Subcutaneous adipose tissue (tissue), 4 donors: Measurements from ENCODE around the gene TJP1. TPM values are rescaled to one million over a fixed set of nuclear protein-coding genes. Genes with fewer than 3 reads are reported as not detected.

Experiments
- total RNA-seq, 4 donors: library from RNA; depleted of rRNA; stranded (reverse); fragments of >200 nt; gene quantifications; one replicate each; pipeline ENCODE4 v1.1.0, GENCODE V29; 2016
- TF ChIP-seq, protein P1 (sequence below): fragments of 450-650 bp; IDR thresholded peaks from one replicate; pipeline ENCODE4 v1.5.1; 2016; ENCODE audit warnings: low read depth, mild to moderate bottlenecking, control low read depth, antibody characterized with exemption, moderate library complexity

TJP1 gene
- total RNA-seq, 4 donors from 2014 or later: 59.2 to 138 (median 121) TPM

- TF ChIP-seq, protein P1, sequence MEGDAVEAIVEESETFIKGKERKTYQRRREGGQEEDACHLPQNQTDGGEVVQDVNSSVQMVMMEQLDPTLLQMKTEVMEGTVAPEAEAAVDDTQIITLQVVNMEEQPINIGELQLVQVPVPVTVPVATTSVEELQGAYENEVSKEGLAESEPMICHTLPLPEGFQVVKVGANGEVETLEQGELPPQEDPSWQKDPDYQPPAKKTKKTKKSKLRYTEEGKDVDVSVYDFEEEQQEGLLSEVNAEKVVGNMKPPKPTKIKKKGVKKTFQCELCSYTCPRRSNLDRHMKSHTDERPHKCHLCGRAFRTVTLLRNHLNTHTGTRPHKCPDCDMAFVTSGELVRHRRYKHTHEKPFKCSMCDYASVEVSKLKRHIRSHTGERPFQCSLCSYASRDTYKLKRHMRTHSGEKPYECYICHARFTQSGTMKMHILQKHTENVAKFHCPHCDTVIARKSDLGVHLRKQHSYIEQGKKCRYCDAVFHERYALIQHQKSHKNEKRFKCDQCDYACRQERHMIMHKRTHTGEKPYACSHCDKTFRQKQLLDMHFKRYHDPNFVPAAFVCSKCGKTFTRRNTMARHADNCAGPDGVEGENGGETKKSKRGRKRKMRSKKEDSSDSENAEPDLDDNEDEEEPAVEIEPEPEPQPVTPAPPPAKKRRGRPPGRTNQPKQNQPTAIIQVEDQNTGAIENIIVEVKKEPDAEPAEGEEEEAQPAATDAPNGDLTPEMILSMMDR: no peak
Observed at GRCh38 chr15:29672446-29672845, 149.8 kb downstream of the TJP1 start.

DNA sequence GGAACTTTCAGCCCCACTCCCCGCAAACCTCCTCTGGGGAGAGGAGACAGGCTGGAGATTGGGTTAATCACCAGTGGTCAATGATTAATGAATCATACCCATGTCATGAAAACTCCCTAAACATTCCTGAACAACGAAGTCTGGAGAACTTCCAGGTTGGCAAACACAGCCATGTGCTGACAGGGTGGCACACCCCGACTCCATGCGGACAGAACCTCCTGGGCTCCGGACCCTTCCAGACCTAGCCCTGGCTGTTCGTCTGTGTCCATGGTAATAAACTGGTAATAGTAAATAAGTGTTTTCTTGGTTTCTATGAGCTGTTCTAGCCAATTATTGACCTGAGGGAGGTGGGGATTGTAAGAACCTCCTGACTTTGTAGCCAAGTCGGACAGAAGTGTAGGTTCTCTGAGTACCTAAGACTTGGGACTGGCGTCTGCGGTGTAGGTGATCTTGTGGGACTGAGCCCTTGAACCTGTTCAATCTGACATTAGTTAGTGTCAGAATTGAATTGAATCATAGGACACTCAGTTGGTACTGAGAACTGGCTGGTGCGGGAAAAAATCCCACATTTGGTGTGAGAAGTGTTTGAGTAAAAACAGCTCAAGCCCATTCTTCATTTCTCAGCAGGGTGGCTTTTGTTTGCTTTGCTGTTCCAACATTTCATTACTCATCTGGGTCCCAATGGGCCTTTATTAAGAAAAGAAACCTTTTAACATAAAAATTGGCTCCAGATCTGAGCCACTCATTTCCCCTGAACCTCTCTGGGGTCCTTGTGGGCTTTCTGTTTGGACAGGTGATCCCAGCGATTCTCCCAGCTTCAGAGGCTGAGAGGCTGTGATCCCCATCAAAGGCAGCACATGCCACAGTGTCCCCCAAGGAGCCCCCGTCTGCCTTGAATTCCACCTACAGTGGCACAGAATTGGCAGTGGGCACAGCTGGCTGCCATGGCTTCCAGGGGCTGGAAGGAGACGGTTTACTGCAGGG lies 151.0 kb downstream of the TJP1 start:
- TF ChIP-seq, protein P1: no peak

- TF ChIP-seq, protein P1: no peak
Observed at GRCh38 chr15:29670266-29670665, 152.0 kb downstream of the TJP1 start.

DNA sequence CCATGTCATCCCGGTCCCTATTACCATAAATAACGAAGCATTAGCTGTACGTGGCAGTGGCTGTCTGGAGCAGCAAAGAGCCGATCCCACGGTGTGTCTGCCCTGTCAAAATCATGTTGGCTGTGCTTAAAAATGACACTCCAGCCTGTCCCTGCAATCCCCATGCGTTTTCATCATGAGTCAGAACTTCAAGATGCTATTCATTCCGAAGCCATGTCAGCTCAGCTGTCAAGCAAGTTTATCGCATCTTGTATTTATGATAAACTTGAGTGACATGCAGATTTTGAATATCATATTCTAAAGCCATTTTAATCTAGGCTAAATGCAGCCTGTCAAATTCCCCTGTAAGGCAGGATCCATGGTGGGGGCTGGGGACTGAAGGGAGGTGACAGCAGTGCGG lies 152.4 kb downstream of the TJP1 start:
- TF ChIP-seq, protein P1: no peak

DNA sequence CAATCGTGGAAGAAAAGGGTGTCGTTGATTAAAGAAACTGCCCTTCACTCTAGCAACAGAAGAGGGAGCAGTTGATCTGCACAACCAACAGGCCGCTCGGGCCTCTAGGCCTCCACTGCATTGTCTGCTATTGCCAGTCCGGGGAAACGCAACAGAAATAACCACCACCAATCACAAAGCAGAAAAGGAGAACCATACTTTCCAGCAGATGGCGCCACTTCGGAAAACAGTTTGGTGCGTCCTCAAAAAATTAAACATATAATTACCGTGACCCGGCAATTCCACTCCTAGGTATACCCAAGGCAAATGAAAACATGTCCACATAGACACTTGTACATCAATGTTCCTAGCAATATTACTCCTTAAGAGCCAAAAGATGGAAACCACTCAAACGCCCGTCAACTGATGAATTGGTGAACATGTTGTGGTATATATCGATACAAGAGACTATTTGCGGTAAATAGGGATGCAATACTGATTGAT lies 154.1 kb downstream of the TJP1 start:
- TF ChIP-seq, protein P1: no peak

DNA sequence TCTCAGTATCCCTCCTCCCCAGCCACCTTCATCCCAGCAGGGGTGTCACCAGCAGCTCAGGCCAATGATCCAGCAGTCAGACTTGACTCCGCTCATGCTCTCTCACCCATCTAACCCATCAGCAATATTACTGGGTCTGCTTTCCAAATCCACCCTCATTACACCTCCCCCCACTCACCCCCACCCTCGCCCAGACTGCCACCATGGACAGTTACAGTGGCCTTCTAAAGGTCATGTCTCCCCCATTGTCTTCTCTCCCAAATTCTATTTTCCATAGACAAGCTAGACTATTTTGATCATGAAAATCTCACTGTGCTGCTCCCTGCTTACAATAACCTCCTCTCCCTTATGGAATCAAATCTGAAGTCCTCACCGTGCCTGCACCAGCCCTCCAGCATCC lies 156.0 kb downstream of the TJP1 start:
- TF ChIP-seq, protein P1: no peak

GRCh38 chr15:29665444-29666003 lies 156.7 kb downstream of the TJP1 start:
- TF ChIP-seq, protein P1: no peak
